Cardiac fibroblast (primary cell): ENCODE results near the gene MPV17.
A peak's percentile ranks its signal among the peaks of the same experiment; 100 is the strongest.
"Not testable (repeated sequence)": the region's sequence is repeated elsewhere in the genome, so short reads cannot be mapped to it uniquely, and the experiment has no call there.

Experiments used
- DNase-seq, 2 donors: peaks; one replicate each; pipeline versions ENCODE4 v3.0.0 to v3.0.0-alpha.2; 2010; ENCODE audit warnings: low read depth in 2 of 2
- H3K4me3 ChIP-seq, 2 donors: replicated peaks in 1 of 2; 1 replicate in 1 of 2; 2 replicates in 1 of 2; pipeline ENCODE4 v1.5.1; 2011; ENCODE audit warnings: low read depth in 2 of 2, low read length in 2 of 2, mild to moderate bottlenecking in 2 of 2, moderate library complexity in 1 of 2
- CTCF ChIP-seq: IDR thresholded peaks from one replicate; pipeline ENCODE4 v1.5.1; 2011; ENCODE audit warnings: low read depth, mild to moderate bottlenecking, low read length, inconsistent platforms

The MPV17 gene

GRCh38 chr2:27306573-27307286, 16.2 kb downstream of the MPV17 start:
- H3K4me3 ChIP-seq, result no peak overlapping the region
- TF ChIP-seq CTCF, result no peak
- DNase-seq, result no peak

GRCh38 chr2:27306136-27306535, 16.8 kb downstream of the MPV17 start:
- DNase-seq, result no peak
- no peak overlapping the region for H3K4me3 ChIP-seq

DNA sequence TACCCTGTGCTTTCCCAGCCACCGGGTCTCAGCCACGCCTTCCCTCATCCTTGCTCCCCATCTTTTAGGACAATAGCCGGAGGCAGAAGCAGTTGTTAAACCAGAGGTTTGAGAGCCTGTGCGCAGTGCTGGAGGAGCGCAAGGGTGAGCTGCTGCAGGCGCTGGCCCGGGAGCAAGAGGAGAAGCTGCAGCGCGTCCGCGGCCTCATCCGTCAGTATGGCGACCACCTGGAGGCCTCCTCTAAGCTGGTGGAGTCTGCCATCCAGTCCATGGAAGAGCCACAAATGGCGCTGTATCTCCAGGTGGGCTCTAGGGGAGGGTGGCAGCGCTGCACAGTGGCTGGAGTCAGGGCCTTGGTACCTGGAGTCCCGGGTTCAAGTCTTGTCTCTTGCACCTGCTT, 17.4 kb downstream of the MPV17 start:
- TF ChIP-seq CTCF, result no peak
- H3K4me3 ChIP-seq, result no peak overlapping the region
- no peak for DNase-seq

More at GRCh38 chr2:27306136-27306535, 16.8 kb downstream of the MPV17 start:
- TF ChIP-seq CTCF, result peak; percentile 1

GRCh38 chr2:27304488-27305240, 18.2 kb downstream of the MPV17 start:
- no peak overlapping the region for H3K4me3 ChIP-seq
- no peak for DNase-seq
- no peak for TF ChIP-seq CTCF

- DNase-seq, result peak; percentile 83
- TF ChIP-seq CTCF, result peak; percentile 87
- peak overlapping the region in 1 of 2 donors; percentile 19 for H3K4me3 ChIP-seq
Measured at GRCh38 chr2:27303093-27304025, 19.5 kb downstream of the MPV17 start.

DNA sequence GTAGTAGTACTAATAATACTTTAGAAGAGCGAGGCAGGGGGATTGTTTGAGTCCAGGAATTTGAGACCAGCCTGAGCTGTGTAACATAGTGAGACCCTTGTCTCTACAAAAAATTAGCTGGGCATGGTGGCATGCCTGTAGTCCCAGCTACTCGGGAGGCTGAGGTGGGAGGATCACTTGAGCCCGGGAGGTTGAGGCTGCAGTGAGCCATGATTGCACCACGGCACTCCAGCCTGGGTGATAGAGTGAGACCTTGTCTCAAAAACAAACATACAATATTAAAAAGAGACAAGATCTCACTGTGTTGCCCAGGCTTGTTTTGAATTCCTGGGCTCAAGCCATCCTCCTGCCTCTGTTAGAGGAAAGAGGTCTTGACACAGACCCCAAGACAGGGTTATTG, 22.3 kb downstream of the MPV17 start:
- not testable (repeated sequence) for DNase-seq, H3K4me3 ChIP-seq
